Adrenal gland (tissue), 5 donors: Measurements from ENCODE around the gene ZC2HC1B.
A peak's percentile ranks its signal among the peaks of the same experiment; 100 is the strongest.

Experiments used
- CTCF ChIP-seq, 6 experiments: fragments of 450-650 bp in 4 of 6; fragments of 200-600 bp in 2 of 6; sonication (generic) in 1 of 6; IDR thresholded peaks; 1 replicate in 5 of 6; 2 replicates in 1 of 6; pipeline versions ENCODE4 v1.5.1 to v1.8.0; 2016 to 2021; ENCODE audit warnings: antibody characterized with exemption in 6 of 6, mild to moderate bottlenecking in 2 of 6, moderate library complexity in 1 of 6
- POLR2A ChIP-seq, 2 donors: fragments of 450-650 bp; IDR thresholded peaks; one replicate each; pipeline ENCODE4 v1.6.1; 2017; ENCODE audit warnings: antibody characterized with exemption in 2 of 2, mild to moderate bottlenecking in 2 of 2, moderate library complexity in 1 of 2
- donor health status: DM: no; HTN: no; CAD: no.

GRCh38 chr6:143842461-143842901 lies 21.8 kb upstream of the ZC2HC1B start:
- TF ChIP-seq CTCF (IDR thresholded peaks at IDR 0.05) (peak in 1 of 6 experiments; percentile 13), POLR2A (IDR thresholded peaks at IDR 0.05) (no peak)
